ENCODE results near the gene VASN.
"Not testable (repeated sequence)": the region's sequence is repeated elsewhere in the genome, so short reads cannot be mapped to it uniquely, and the experiment has no call there.

The VASN gene

GRCh38 chr16:4371357-4372000, at the start of gene VASN:
VASN (plus strand) TSS chr16:4371848; CDS start chr16:4380878, 9,030 bp downstream.
- DNase-seq (ENCODE audit: low read depth in 2 of 2) = peak; percentile 44 to 61

GRCh38 chr16:4322121-4323052, 49.3 kb upstream of the VASN start:
- DNase-seq (ENCODE audit: low read depth in 2 of 2) = no peak

- no peak for DNase-seq (ENCODE audit: low read depth in 2 of 2)
Measured at GRCh38 chr16:4323071-4323844, 48.4 kb upstream of the VASN start.

GRCh38 chr16:4323845-4324488, 47.7 kb upstream of the VASN start:
- DNase-seq (ENCODE audit: low read depth in 2 of 2) = no peak

- no peak for DNase-seq (ENCODE audit: low read depth in 2 of 2)
Measured at GRCh38 chr16:4324492-4325252, 47.0 kb upstream of the VASN start.

- no peak for DNase-seq (ENCODE audit: low read depth in 2 of 2)
Measured at GRCh38 chr16:4325253-4325758, 46.3 kb upstream of the VASN start.

GRCh38 chr16:4327386-4328045, 44.1 kb upstream of the VASN start:
- no peak for DNase-seq (ENCODE audit: low read depth in 2 of 2)

GRCh38 chr16:4328046-4328781, 43.4 kb upstream of the VASN start:
- DNase-seq (ENCODE audit: low read depth in 2 of 2) = peak in 1 of 2 donors; percentile 39

GRCh38 chr16:4328782-4329775, 42.6 kb upstream of the VASN start:
- no peak for DNase-seq (ENCODE audit: low read depth in 2 of 2)

GRCh38 chr16:4330277-4330874, 41.3 kb upstream of the VASN start:
- peak; percentile 52 to 57 for DNase-seq (ENCODE audit: low read depth in 2 of 2)

- DNase-seq (ENCODE audit: low read depth in 2 of 2) = no peak
Measured at GRCh38 chr16:4332083-4332482, 39.6 kb upstream of the VASN start.

- DNase-seq (ENCODE audit: low read depth in 2 of 2) = no peak
Measured at GRCh38 chr16:4332623-4333307, 38.9 kb upstream of the VASN start.

- no peak for DNase-seq (ENCODE audit: low read depth in 2 of 2)
Measured at GRCh38 chr16:4333308-4333638, 38.4 kb upstream of the VASN start.

GRCh38 chr16:4333714-4334113, 37.9 kb upstream of the VASN start:
- not testable (repeated sequence) for DNase-seq (ENCODE audit: low read depth in 2 of 2)

GRCh38 chr16:4334724-4335495, 36.7 kb upstream of the VASN start:
- DNase-seq (ENCODE audit: low read depth in 2 of 2) = no peak

GRCh38 chr16:4336701-4337539, 34.7 kb upstream of the VASN start:
- DNase-seq (ENCODE audit: low read depth in 2 of 2) = no peak
